NCI-H2171 (cell line): ENCODE measurements around the gene COL18A1.
"Not testable (repeated sequence)": the region's sequence is repeated elsewhere in the genome, so short reads cannot be mapped to it uniquely, and the experiment has no call there.

Experiments used
- DNase-seq: peaks from one replicate; lab custom pipeline; 2025; lab: John Stamatoyannopoulos, UW

Gene COL18A1

GRCh38 chr21:45494851-45495680, 90.1 kb downstream of the COL18A1 start:
- DNase-seq, result no peak

GRCh38 chr21:45496151-45496967, 91.4 kb downstream of the COL18A1 start:
- DNase-seq, result no peak

- DNase-seq, result no peak
These were observed 92.2 kb downstream of the COL18A1 start for GRCh38 chr21:45496968-45497845.

GRCh38 chr21:45497846-45498645, 93.1 kb downstream of the COL18A1 start:
- no peak for DNase-seq

GRCh38 chr21:45498646-45499000, 93.7 kb downstream of the COL18A1 start:
- no peak for DNase-seq

GRCh38 chr21:45499201-45499750, 94.3 kb downstream of the COL18A1 start:
- no peak for DNase-seq

- DNase-seq, result no peak
These were observed 95.1 kb downstream of the COL18A1 start for GRCh38 chr21:45499970-45500577.

GRCh38 chr21:45501081-45502005, 96.4 kb downstream of the COL18A1 start:
- DNase-seq, result not testable (repeated sequence)

GRCh38 chr21:45502006-45502345, 97.0 kb downstream of the COL18A1 start:
- DNase-seq, result no peak

GRCh38 chr21:45502600-45502999, 97.6 kb downstream of the COL18A1 start:
- no peak for DNase-seq

- not testable (repeated sequence) for DNase-seq
These were observed 98.3 kb downstream of the COL18A1 start for GRCh38 chr21:45503226-45503625.

GRCh38 chr21:45504021-45504515, 99.1 kb downstream of the COL18A1 start:
- DNase-seq, result no peak

- no peak for DNase-seq
These were observed 99.8 kb downstream of the COL18A1 start for GRCh38 chr21:45504516-45505415.

- no peak for DNase-seq
These were observed 100.6 kb downstream of the COL18A1 start for GRCh38 chr21:45505416-45506021.

GRCh38 chr21:45506241-45506817, 101.4 kb downstream of the COL18A1 start:
- no peak for DNase-seq

- no peak for DNase-seq
These were observed 102.0 kb downstream of the COL18A1 start for GRCh38 chr21:45506836-45507522.

GRCh38 chr21:45507523-45507875, 102.5 kb downstream of the COL18A1 start:
- DNase-seq, result no peak
